Ureter (tissue), 1 donor: ENCODE results near the gene GRHPR. TPM values are rescaled to one million over a fixed set of nuclear protein-coding genes. Genes with fewer than 3 reads are reported as not detected.
"Not testable (repeated sequence)": the region's sequence is repeated elsewhere in the genome, so short reads cannot be mapped to it uniquely, and the experiment has no call there.

Experiments
- DNase-seq: peaks from one replicate; pipeline ENCODE4 v3.0.0-alpha.2; 2020; ENCODE audit warnings: low spot score
- total RNA-seq: library from RNA; stranded (reverse); gene quantifications from one replicate; pipeline ENCODE4 v1.2.4, GENCODE V29; 2023
- donor health status: DM: yes; HTN: yes; CAD: no.

The GRHPR gene
- 74.2 TPM for total RNA-seq

- peak; percentile 93 for DNase-seq
Observed at GRCh38 chr9:37422289-37423104, at the start of gene GRHPR. Gene GRHPR (plus strand): TSS chr9:37422696. CDS start chr9:37422751, 55 bp downstream.

DNA sequence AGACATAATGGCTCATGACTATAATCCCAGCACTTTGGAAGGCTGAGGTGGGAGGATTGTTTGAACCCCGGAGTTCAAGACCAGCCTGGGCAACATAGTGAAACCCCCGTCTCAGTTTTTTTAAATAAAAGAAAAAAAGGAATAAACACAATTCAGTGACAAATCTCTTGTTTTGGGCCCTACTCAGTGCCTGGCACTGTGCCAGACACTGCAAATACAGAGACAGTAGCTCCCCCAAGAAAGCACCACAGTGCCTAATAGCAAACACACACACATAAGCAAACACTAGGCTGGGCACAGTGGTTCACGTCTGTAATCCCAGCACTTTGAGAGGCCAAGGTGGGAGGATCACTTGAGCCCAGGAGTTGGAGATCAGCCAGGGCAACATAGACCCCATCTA, 49.7 kb upstream of the GRHPR start:
- DNase-seq: no peak

DNA sequence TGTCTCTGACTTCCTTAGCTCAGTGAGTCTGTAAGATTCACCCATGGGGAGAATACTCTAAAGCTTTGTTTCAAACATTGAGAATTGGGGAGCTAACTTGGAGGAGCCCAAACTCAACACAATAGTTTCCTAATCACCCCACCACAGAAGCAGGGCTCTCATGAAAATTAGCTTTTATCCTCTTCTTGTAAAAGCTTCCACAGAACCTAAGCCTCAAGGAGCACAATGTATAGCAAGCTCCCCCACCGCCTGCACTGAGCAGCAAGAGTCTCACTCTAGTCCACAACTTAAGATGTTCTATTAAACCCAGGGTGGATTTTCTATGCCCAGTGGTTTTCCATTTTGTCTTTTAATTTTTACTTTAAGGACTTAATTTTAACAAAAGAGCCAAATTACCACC, 48.9 kb upstream of the GRHPR start:
- no peak for DNase-seq

DNA sequence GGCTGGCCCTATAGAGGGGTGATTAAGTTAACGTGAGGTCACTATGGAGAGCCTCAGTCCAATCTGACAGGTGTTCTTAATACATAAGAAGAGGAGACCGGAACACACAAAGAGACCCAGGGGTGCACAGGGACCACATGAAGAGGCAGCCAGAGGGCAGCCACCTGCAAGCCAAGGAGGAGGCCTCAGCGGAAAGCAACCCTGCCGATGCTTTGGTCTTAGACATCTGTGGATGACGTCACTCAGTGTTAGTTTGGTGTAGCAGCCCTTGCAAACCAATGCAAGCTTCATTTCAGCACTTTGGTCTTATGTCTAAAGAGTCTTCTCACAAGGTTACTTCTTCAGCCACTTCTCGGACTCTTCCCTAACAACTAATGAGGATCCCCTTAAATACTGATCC, 47.6 kb upstream of the GRHPR start:
- no peak for DNase-seq

DNA sequence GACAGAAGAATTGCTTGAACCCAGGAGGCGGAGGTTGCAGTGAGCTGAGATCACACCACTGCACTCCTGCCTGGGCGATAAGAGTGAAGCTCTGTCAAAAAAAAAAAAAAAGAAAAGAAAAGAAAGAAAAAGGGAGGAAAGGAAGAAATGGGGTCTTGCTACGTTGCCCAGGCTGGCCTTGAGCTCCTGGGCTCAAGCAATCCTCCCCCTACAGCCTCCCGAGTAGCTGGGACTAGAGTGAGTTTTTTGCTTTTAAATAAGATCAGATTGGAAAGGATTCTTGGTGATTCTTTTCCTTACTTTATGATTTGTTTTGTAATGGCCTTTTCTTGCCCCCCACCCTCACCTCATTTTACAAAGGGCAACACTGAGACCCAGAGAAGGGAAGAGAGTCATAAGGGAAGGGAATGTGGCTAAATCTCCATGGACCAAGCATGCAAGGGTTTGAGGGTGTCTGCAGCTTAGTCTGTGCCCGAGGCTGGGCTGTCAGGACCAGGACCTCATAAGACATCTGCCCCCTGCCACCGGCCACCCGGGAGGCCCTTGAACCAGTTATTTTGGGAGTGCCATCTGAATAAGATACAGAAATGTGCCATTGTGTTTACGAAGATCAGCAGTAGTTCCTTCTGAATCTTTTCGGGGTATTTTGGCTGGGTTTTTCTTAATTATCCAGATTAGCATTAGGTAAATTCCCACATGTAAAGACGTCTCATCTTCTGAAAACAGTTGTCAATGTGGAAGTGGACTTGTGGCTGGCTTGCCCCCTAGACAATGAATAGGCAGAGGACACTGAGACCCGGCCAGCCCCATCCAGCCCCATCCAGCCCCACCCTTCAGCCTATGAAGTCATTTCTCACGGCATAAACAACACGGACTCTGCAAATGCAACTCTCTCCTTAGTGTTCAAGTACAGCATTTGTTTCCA, 44.5 kb upstream of the GRHPR start:
- DNase-seq: no peak

DNA sequence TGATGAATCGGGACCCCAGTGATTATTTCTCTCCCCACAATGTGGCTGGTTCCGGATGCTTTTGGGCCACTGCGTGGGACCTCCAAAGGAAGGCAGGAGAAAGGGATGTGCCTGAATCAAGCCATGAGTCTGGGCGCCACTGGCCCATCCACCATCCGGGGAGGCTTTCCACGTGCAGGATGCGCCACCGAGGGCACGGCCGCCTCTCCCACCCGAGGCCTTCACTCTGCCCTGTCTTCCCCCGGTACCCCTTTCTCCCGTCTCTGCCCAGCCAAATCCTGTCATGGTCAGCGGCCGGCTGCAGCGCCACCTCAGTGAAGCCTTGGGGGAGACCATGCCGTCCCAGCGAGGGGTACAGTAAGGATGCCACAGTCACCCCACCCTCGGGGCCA, 43.9 kb upstream of the GRHPR start:
- no peak for DNase-seq

GRCh38 chr9:37379835-37380234, 42.7 kb upstream of the GRHPR start:
- DNase-seq: no peak

- DNase-seq: no peak
Observed at GRCh38 chr9:37380570-37380969, 41.9 kb upstream of the GRHPR start.

- no peak for DNase-seq
Observed at GRCh38 chr9:37381094-37381741, 41.3 kb upstream of the GRHPR start.

GRCh38 chr9:37382161-37382981, 40.1 kb upstream of the GRHPR start:
- no peak for DNase-seq

GRCh38 chr9:37382982-37383357, 39.5 kb upstream of the GRHPR start:
- no peak for DNase-seq

DNA sequence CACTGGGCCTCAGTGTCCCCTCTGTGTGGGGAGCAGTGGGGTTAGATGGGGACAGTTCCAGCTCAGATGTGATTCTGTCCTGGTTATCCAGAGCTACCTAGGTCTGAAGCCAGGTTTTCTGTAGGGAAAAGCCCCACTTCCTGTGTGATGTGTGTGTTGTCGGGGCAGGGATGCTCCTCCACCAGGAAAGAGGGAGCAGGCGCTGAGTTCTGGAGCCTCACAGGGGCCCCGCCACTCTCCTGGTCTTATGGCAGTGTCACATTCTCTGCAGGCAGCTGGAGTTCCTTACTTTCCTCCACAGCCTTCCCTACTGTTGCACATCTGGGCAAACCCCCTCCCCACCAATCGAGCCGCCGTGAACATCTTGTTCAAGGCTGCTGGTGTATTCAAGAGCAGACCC, 39.1 kb upstream of the GRHPR start:
- DNase-seq: no peak

DNA sequence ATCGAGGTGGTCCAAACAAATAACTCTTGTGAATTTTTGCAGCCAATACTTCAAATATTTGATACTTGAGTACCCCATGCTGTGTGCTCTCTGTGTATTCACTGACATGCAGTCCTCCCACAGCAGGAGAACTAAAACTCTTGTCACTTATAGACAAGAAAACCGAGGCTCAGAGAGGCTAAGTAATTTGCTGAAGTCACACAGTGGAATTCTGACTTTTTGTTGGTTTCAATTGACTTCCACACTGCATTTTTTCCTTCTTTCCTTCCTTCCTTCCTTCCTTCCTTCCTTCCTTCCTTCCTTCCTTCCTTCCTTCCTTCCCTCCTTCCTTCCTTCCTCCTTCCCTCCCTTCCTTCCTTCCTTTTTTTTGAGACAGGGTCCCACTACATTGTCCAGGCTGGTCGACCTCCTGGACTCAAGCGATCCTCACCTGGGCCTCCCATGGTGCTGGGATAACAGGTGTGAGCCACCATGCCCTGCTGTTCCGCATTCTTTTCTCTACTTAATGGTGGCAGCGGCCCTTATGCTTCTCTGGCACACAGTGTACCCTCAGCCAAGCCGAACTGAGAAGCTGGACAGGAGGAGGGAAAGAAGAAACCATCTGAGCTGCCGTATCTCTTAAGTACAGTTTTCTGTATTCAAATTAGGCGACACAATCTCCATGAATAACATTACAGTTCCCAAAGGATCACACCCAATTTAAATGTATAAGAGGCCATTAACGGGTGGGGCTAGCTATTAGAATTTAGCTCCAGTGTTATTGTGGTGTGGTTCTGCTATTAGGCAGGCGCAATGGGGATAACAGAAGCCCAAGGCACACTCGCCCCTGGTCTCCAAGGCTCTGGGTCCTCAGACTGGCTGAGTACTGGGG, 38.4 kb upstream of the GRHPR start:
- no peak for DNase-seq

DNA sequence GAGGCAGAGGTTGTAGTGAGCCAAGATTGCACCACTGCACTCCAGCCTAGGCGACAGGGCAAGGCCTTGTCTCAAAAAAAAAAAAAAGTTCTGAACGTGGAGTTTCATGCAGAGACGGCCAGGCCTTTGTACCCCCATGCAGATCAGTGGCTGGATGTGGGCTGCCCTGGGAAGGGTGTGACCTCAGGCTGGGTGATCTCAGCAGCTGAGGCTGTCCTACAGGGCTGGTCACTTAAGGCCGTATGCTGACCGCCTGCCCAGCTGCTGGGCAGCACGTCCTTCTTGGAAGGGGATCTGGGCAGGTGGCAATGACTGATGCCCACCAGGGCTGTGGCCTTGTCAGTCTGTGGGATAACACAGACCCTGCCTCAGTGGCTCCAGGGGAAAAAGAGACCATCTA, 37.2 kb upstream of the GRHPR start:
- no peak for DNase-seq

DNA sequence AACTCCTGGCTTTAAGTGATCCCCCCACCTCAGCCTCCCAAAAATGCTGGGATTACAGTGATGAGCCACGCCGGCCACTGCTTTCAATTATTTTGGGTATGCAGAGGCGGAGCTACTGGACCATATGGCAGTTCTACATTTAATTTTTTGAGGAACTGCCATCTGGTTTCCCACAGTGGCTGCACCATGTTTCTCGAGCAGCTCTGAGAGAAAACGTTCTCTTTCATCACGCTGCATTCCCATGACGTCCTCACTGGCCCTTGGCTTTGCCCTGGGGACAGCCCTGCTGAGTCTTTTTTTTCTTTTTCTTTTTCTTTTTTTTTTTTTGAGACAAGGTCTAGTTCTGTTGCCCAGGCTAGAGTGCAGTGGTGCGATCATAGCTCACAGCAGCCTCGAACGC, 35.5 kb upstream of the GRHPR start:
- no peak for DNase-seq

GRCh38 chr9:37390759-37391158, 31.7 kb upstream of the GRHPR start:
- DNase-seq: no peak

GRCh38 chr9:37392272-37392671, 30.2 kb upstream of the GRHPR start:
- no peak for DNase-seq

DNA sequence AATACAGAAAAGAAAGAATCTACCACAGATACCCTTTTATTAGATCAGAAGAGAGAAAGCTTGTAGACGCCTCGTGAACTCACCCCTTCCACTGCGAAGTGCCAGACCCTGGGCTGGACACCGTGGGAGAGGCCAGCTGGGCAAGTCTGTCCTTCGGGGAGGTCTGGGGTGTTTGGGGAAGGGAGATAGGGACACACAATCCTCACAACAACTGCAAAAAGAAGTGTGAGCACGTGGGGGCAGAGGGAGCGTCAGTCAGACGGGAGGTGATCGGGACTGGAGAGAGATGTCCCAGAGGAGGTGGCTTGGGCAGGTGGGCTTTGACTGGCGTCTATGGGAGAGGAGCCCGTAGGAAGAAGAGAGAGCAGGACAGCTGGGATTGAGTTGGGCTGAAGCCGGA, 27.3 kb upstream of the GRHPR start:
- DNase-seq: no peak

- DNase-seq: no peak
Observed at GRCh38 chr9:37395663-37396062, 26.8 kb upstream of the GRHPR start.

- not testable (repeated sequence) for DNase-seq
Observed at GRCh38 chr9:37397948-37398347, 24.5 kb upstream of the GRHPR start.
